Stomach (tissue), 9 donors: ENCODE results near the gene ARFGAP1. TPM values are rescaled to one million over a fixed set of nuclear protein-coding genes. Genes with fewer than 3 reads are reported as not detected.
"Not testable (repeated sequence)": the region's sequence is repeated elsewhere in the genome, so short reads cannot be mapped to it uniquely, and the experiment has no call there.

Experiments
- DNase-seq, 2 donors: peaks; one replicate each; pipeline versions ENCODE4 v3.0.0 to v3.0.0-alpha.2; 2013 to 2019
- H3K27ac ChIP-seq, 5 donors: fragments of 200-600 bp in 4 of 5; sonication (generic) in 4 of 5; one replicate each; pipeline ENCODE4 v1.5.1; 2013 to 2019; ENCODE audit warnings: mild to moderate bottlenecking in 1 of 5, moderate library complexity in 1 of 5
- H3K27me3 ChIP-seq, 3 donors: fragments of 200-600 bp; sonication (generic); one replicate each; pipeline ENCODE4 v1.5.1; 2017 to 2019; ENCODE audit warnings: mixed run types in 1 of 3
- H3K36me3 ChIP-seq, 4 donors: fragments of 200-600 bp; sonication (generic); 1 replicate in 3 of 4; 2 replicates in 1 of 4; pipeline ENCODE4 v1.5.1; 2016 to 2019
- H3K4me1 ChIP-seq, 4 donors: fragments of 200-600 bp; sonication (generic); one replicate each; pipeline ENCODE4 v1.5.1; 2016 to 2019
- H3K4me3 ChIP-seq, 4 donors: fragments of 200-600 bp; sonication (generic) in 3 of 4; one replicate each; pipeline ENCODE4 v1.5.1; 2016 to 2019; ENCODE audit warnings: mild to moderate bottlenecking in 1 of 4
- H3K9me3 ChIP-seq, 4 donors: fragments of 200-600 bp; sonication (generic); one replicate each; pipeline ENCODE4 v1.5.1; 2016 to 2019
- CTCF ChIP-seq, 7 experiments: fragments of 450-650 bp in 4 of 7; fragments of 200-600 bp in 3 of 7; sonication (generic) in 3 of 7; IDR thresholded peaks; one replicate each; pipeline ENCODE4 v1.5.1; 2016 to 2019; ENCODE audit warnings: antibody characterized with exemption in 7 of 7, control low read depth in 2 of 7, mild to moderate bottlenecking in 1 of 7
- EP300 ChIP-seq: sonication (generic); formaldehyde crosslinking; IDR thresholded peaks from one replicate; pipeline ENCODE4 v1.6.1; 2017; ENCODE audit warnings: antibody characterized with exemption
- POLR2A ChIP-seq, 4 donors: fragments of 450-650 bp; IDR thresholded peaks; one replicate each; pipeline ENCODE4 v1.6.1; 2016; ENCODE audit warnings: antibody characterized with exemption in 4 of 4, control low read depth in 2 of 4, mild to moderate bottlenecking in 1 of 4, moderate library complexity in 1 of 4
- POLR2AphosphoS5 ChIP-seq, 3 donors: sonication (generic); formaldehyde crosslinking; IDR thresholded peaks; one replicate each; pipeline ENCODE4 v1.6.1; 2016; ENCODE audit warnings: antibody characterized with exemption in 3 of 3
- WGBS, 5 donors: extraction: QIAGEN DNeasy Blood & Tissue Kit in 3 of 5; methylation state at CpG; one replicate each; pipeline versions ENCODE4 v1.1.5 to v1.1.7; 2013 to 2018; 5-methylcytosine and 5-hydroxymethylcytosine counted together
- intact Hi-C: fragments of 100-400 bp; cut with DNase I; formaldehyde crosslinking; loops from one replicate; pipeline ENCODE4 v1.15.1; 2023; ENCODE audit warnings: low total_unique reads
- polyA plus RNA-seq, 3 donors: library from polyadenylated mRNA; stranded (reverse); fragments of 200-250 nt; gene quantifications; one replicate each; pipeline ENCODE4 v1.2.3, GENCODE V29; 2013
- total RNA-seq, 5 donors: library from RNA; depleted of rRNA; stranded (reverse); fragments of >200 nt; gene quantifications; one replicate each; pipeline versions ENCODE4 v1.1.0 to v1.2.3, GENCODE V29; 2014 to 2016
- donor health status: healthy with polysubstance abuse.
- donor health status: Bipolar disorder and iron deficiency.
- donor health status: healthy.

ARFGAP1 gene
- total and polyA plus RNA-seq, 8 donors = 51.3 to 146 (median 59.4) TPM

- TF ChIP-seq CTCF (IDR thresholded peaks at IDR 0.05) (no peak), POLR2AphosphoS5 (IDR thresholded peaks at IDR 0.05) (no peak), EP300 (no peak), POLR2A (IDR thresholded peaks at IDR 0.05) (no peak)
- intact Hi-C loops = no loop called here
- WGBS, 5 donors = 74 to 81% (median 75%) methylated on average over 18 to 19 of the region's 19 CpGs
- H3K9me3 ChIP-seq = peaks cover 0 to 16% (median 4%) of the 10 kb centered on the region in 4 donors
- H3K4me3 ChIP-seq = no peak overlapping the region
- H3K4me1 ChIP-seq = no peaks in the 10 kb centered on the region
- H3K27ac ChIP-seq = no peak overlapping the region
- no peaks in the 10 kb centered on the region for H3K36me3 ChIP-seq
- DNase-seq = no peak
- H3K27me3 ChIP-seq = peaks cover 8 to 100% (median 27%) of the 10 kb centered on the region in 3 donors
Observed at GRCh38 chr20:63333241-63333836, 60.7 kb downstream of the ARFGAP1 start.

GRCh38 chr20:63334356-63334755 lies 61.7 kb downstream of the ARFGAP1 start:
- peaks cover 0 to 16% (median 4%) of the 10 kb centered on the region in 4 donors for H3K9me3 ChIP-seq

GRCh38 chr20:63335060-63335459 lies 62.4 kb downstream of the ARFGAP1 start:
- H3K4me3 ChIP-seq, intact Hi-C loops, H3K4me1 ChIP-seq, H3K36me3 ChIP-seq, H3K27ac ChIP-seq, DNase-seq: not testable (repeated sequence)
- WGBS, 5 donors = 93 to 98% (median 94%) methylated on average over 8 to 9 of the region's 9 CpGs
- Histone ChIP-seq H3K9me3 (peaks cover 0 to 16% (median 4%) of the 10 kb centered on the region in 4 donors), H3K27me3 (peaks cover 5 to 90% (median 29%) of the 10 kb centered on the region in 3 donors)

More at GRCh38 chr20:63334356-63334755, 61.7 kb downstream of the ARFGAP1 start:
- Histone ChIP-seq H3K36me3 (no peaks in the 10 kb centered on the region), H3K27me3 (peaks cover 8 to 97% (median 29%) of the 10 kb centered on the region in 3 donors), H3K27ac (no peak overlapping the region), H3K4me3 (no peak overlapping the region), H3K4me1 (no peaks in the 10 kb centered on the region)
- intact Hi-C loops = no loop called here
- DNase-seq = no peak
- TF ChIP-seq EP300 = no peak
- no peak for TF ChIP-seq POLR2A (IDR thresholded peaks at IDR 0.05)
- no peak for TF ChIP-seq CTCF (IDR thresholded peaks at IDR 0.05)
- TF ChIP-seq POLR2AphosphoS5 (IDR thresholded peaks at IDR 0.05) = no peak
- WGBS, 5 donors = 74 to 84% (median 79%) methylated on average over 8 of the region's 8 CpGs

- intact Hi-C loops = no loop called here
- Histone ChIP-seq H3K27me3 (peaks cover 4 to 84% (median 29%) of the 10 kb centered on the region in 3 donors), H3K4me3 (no peak overlapping the region), H3K9me3 (peaks cover 0 to 16% (median 4%) of the 10 kb centered on the region in 4 donors), H3K36me3 (no peaks in the 10 kb centered on the region), H3K4me1 (no peaks in the 10 kb centered on the region), H3K27ac (no peak overlapping the region)
- WGBS, 5 donors = 49 to 68% (median 60%) methylated on average over 9 of the region's 9 CpGs
- TF ChIP-seq EP300 (no peak), POLR2A (IDR thresholded peaks at IDR 0.05) (no peak), CTCF (IDR thresholded peaks at IDR 0.05) (no peak), POLR2AphosphoS5 (IDR thresholded peaks at IDR 0.05) (no peak)
- DNase-seq = no peak
Observed at GRCh38 chr20:63335711-63336110, 63.1 kb downstream of the ARFGAP1 start.

GRCh38 chr20:63336232-63336752 lies 63.7 kb downstream of the ARFGAP1 start:
- Histone ChIP-seq H3K4me1 (no peaks in the 10 kb centered on the region), H3K27me3 (peaks cover 4 to 84% (median 27%) of the 10 kb centered on the region in 3 donors), H3K36me3 (no peaks in the 10 kb centered on the region), H3K9me3 (peaks cover 0 to 14% (median 4%) of the 10 kb centered on the region in 4 donors), H3K4me3 (no peak overlapping the region), H3K27ac (no peak overlapping the region)
- no peak for TF ChIP-seq POLR2AphosphoS5 (IDR thresholded peaks at IDR 0.05)
- no peak for TF ChIP-seq EP300
- TF ChIP-seq CTCF (IDR thresholded peaks at IDR 0.05) = no peak
- TF ChIP-seq POLR2A (IDR thresholded peaks at IDR 0.05) = no peak
- DNase-seq = no peak
- 88 to 92% (median 89%) methylated on average over 24 to 29 of the region's 29 CpGs for whole genome bisulfite sequencing, 5 donors
- intact Hi-C loops = no loop called here
